Measurements from ENCODE around the gene SCAND1.

Gene SCAND1

GRCh38 chr20:35903843-35904242, 50.5 kb downstream of the SCAND1 start:
- DNase-seq: no peak
